AG20443 (cell line): Measurements from ENCODE around the gene ACTG1.

Experiments
- DNase-seq: peaks from one replicate; pipeline ENCODE4 v3.0.0; 2012; ENCODE audit warnings: low spot score, mixed read lengths

The ACTG1 gene

DNA sequence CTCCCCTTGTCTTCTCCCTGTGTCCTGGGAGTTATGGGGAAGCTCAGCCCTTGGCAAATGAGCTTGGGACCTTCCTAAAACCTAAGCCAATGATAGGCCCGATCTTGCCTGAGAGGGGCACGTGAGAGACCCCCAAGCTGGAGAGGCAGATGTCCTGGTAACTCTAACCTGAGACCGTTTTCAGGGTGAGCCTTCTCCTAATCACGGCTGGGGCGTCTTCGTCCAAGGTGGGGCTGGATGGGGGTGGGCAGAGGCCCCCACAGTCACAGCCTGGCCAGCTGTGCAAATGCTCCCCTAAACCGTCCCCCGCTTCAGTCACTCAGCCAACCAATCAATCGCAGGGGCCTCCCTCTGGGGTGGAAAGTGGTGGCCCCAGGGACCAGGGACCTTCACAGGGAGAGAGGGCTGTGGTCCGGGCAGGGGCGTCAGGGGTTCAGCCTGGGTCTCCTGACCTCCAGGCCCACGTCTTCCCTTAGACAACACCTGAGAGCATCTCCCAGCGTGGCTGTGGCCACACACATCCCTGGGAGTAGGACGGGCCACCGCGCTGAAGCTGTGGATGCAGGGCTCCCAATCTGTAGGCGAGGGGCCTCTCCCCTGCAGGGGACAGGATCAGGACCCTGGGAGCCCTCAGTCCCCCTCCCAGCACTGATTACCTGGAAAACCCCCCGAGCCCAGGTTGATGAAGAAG, 30.6 kb downstream of the ACTG1 start:
- no peak for DNase-seq

DNA sequence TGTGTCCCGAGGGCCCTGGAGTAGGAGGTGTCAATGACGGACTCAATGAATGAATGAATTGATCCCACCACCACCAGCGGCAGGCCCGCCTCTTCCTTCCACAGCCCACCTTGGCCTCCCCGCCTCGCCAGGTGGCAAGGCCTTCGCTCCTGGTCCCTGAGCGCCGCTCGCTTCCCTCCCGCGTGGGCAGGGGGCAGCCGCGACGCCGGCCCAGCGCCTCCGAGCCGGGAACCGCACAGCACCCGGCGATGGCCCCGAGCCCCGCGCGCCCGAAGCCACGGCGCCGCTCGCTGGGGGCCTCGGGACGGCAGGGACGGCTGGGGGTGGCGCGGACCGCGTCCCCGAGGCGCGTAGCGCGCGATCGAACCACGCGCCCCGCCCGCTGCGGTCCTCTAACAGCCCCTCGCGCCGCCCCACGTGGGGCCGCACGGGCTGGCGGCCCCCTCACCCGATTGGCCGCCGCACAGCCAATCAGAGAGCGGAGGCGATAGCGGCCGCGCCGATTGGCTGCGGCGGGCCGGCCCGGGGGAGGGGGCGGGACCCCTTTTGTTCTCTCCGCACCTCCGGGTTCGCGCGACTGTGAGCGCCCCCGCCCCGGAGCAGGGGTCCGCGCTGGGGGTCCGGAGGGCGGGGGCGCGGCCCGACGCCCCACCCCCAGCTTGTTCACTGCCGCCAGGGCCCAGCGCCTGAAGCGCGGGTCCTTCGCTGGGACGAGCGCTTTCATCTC, 31.4 kb downstream of the ACTG1 start:
- peak; percentile 92 for DNase-seq

DNA sequence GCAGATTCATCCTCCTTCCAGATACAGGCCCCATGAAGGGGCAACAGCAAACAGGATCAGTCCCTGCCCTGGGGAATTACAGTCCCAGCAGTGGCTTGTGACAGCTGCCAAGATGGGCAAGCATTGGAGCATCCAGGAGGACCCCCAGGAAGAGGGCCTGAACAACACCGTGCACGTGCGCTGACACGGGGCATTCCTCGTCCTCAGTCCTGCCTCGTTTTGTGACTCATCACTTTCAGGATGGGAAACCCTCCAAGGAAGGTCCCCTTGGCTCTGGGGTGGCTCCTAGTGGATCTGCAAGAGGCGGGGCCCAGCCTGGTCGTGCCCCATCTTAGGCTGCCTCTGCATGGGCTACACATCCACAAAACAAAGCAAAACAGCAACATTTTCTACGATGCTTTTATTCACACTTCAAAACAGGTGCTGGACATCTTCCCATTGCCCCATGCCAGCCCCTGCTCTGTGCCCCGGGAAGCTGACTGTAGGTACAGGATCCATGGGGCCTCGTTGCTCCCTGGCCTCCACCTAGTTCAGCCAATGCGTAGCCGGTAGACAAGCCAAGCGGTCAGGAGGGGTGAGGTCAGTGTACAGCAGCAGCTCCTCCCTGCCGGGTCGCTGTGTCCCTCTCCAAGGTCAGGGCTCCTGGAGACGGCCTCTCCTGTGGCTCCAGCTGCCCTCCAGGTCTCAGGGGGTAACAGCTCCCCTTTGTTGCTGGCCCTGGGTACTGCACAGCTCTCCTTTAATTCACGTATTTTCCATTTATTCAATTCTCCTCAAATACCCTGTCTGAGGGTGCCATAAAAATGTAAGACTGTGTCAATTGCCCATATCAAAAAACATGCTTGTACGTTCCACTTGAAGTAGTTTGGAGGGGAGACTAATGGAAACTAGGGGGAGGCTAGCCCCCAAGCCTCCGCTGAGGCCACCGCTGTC, 32.2 kb downstream of the ACTG1 start:
- DNase-seq = peak; percentile 78

DNA sequence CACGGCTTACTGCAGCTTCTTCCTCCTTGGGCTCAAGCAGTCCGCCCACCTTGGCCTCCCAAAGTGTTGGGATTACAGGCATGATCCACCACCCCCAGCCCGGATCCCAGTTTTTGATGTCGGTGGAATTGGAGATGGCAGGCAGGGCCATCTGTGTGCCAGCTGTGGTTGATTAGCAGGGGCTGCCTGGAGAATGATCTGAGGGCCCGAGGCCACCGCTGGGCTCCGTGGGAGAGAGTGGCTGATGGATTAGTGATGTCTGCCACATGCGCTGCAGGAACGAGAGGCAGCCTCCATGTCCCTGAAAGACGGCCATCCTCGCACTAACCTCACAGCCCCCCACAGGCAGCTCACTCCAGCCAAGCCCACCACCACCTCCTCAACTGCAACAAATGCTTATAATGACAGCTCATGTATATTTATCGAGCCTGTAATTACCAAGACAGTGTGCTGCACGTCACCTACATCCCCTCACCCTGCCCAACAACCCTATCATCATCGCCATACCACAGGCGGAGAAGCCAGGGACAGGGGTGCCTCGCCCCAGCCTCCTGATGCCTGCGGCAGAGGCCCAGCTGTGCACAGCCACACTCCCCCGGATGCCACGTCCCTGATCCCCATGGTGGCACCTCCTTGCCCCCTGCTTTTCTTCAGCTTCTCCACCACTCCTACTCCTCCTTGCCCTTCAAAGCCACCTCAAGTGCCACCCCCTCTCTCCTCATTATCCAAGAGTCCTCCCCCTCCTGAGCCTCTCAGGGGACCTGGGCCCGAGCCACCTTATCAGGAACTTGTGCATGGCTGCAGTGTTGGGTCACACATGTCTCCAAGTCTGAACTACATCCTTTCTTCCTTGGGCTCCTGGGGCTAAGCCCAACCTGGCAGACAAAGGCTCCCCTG, 33.2 kb downstream of the ACTG1 start:
- DNase-seq = no peak

DNA sequence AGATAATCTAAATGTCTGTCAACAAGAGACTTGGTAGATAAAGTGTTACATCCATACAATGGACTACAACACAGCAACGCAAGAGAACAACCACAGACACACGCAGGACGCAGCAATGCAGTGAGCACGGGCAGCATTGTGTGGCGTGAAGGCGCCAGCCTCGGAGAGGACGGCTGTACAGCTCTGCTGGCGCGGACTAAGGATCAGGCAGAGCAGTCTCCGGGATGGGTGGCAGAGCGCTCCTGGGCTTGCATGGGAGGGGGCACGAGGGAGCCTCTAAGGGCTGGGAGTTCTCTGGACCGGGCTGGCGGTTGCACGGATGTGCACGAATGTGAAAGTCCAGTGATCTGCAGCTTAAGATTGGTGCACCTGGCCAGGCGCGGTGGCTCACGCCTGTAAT, 34.5 kb downstream of the ACTG1 start:
- DNase-seq = no peak

DNA sequence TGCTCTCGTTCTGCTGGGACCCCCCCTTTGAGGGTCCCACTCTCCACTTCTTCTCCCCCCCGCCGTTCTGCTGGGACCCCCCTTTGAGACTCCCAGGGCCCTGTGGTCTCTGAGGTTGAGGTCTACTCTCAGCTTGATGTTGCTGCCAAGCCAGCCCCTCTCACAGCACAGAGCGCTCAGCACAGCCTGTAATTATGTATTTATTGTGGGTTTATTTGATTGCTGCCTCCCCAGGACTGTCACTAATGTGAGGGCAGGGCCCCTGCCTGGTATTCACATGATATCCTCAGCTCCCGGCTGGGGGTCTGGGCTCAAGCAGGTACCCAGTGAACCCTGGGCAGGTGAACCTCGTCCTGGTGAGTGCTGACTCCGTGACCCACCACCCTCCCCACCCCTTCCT, 35.4 kb downstream of the ACTG1 start:
- no peak for DNase-seq

DNA sequence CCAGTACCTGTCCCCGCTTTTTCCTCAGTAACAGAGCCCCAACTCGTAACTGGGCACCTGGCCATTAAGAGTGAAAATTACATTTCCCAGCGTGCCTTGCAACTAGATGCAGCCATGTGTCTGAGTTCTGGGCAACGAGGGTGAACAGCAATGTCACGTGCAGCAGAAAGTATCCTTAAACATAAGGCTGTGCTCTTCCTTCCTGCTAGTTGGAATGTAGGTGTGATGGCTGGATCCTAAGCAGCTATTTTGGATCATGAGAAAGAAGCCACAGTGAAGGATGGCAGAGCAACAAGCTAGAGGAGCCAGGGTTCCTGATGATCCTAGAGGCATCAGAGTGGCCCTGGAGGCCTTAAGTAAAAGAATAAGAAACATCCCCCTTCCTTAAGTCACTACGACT, 36.0 kb downstream of the ACTG1 start:
- DNase-seq = no peak

DNA sequence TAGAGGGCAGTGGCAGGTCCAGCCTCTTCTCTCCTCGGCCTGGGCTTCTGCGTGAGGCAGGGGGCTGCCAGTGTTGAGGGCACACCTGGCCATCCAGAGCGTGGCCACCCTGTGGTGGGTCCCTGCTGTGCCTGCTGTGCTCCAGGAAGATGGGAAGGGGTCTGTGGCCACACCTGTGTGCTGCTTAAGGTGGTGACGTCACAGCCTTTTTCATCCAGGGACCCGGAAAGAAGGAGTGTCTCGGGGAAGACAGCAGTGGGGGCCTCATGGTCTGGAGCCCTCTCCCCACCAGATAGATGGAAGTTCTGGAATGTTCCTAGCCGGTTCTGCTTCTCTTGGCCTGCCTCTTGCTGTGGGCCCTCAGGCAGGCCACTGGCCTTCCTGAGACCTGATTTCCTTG, 36.5 kb downstream of the ACTG1 start:
- no peak for DNase-seq

DNA sequence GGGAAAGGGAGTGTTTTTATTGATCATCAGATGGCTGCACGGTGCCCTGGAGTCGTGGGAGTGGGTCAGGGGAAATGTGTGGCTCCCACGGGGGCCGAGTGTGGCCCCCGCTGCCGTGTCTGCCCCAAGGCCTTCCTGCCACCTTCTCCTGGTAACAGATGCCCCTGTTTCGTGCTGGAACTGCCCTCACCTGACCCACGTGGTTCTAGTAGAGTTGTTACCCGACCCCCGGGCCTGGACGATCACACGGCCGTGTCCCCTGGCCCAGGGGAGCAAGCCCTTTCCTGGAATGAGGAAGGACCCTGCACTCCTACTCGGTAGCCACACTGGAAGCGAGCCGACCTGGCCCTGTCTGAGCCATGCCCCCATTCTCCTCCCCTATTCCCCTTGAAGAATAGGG, 37.6 kb downstream of the ACTG1 start:
- no peak for DNase-seq

DNA sequence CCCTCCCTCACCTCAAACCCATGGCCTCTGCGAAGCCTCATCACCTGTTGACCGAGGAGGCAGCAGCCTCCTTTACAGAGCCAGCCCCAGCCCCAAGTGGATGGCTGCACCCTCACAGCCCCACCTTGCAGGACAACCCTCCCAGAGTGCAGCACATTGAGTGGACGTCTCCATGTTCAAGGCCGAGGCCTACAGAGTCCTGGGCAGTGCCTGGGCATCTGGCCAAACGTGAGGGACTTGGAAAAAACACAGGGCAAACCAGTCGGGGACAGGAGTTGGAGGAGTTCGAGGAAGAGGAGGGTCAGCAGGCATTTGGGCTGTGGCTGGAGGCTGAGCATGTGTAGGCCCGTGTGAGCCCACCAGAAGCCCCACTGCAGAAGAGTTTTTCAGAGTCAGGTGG, 39.6 kb downstream of the ACTG1 start:
- no peak for DNase-seq

DNA sequence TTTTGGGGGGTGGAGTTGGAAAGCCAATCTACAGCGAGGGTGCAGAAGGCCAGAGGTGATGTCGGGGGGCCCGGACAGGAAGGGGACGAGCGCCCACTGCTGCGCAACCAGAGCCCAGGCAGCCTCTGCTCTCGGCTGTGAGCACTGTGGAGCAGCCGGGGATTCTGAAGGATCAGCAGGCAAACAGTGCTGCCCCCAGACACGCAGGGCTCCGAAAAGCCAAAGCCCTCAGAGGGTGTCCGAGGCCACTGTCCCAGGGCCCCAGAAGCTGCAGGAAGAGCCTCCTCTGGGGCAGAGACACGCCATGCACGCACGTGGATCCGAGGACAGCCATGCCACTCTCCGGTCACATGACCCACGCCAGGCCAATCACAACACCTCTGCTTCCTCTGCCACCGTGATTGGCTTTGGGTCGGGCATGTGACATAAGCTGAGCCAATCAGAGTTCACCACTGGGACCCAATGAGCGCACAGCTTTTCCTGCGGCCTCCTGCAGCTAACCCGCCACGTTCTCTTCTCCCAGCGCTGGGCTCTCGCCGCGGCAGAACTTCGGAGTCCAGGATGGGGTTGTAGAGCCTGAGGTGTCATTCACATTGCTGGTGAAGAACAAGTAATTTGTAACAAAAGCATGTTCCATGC, 40.7 kb downstream of the ACTG1 start:
- peak; percentile 97 for DNase-seq

DNA sequence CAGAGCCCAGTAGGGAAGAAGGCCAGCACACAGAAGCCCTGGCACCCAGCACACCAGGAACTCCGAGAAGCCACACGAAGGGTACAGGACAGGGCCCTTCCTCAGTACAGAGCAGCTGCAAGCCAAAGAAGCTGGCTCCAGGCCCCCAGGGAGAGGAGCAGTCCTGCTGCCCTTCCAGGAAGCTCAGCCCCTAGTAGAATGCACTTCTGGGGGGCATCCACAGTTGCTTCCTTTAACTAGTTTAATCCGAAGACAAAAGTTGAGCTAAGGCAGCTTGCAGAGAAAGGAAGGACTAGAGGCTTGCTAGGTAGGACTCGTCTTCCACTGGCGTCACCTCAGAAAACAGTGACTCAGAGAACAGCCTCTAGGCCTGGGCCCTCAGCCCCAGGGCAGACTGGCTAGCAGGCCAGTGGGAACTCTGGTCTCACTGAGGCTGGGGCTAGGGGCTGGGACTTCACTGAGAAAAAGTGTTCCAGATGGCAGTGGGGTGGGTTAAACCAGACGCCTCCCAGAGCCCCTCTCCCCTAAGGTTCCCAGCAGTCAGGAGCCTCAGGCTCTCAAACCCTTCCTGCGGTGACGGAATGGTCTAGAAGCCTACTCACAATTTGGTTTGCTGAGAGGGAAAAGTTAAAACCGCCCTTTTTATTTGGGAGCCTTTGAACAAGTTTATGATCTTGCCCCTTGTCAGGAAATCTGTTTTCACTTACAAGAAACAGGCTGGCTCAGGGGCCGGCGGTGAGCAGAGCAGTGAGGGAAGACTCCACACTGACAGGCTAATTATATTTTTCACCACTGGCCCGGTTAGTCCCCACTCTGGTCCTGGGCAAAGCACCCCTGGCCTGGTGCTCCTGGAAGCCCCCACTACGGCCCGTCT, 41.4 kb downstream of the ACTG1 start:
- peak; percentile 69 for DNase-seq

DNA sequence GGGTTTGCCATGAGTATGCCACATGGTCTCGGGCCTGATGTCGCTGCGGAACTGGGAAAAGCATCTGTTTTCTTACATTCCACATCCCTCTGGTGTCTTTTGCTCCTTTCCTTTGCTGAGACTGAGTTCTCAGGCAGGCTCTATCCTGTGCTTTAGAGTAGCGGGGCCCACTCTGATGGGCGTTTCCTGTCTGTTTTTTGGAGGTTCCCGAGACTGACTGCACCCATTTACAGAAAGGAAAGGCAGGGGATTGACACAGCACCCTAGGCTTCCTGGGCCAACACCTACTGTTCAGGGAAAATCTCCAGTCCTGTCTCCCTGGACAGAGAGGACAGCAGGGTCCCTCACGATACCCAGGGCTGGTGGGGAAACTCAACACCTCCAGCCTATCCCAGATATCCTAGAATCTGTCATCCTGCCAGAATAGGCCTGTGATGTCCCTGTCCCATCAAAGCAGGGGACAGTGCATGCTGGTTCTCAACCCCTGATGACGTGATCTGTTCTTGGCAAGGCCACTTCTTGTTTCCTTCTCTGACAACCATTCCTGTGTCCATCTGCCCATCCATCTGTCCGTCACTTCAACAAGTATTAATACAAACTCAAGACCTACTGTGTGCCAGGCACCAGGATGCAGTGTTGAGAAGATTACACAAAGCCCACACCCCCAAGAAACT, 42.2 kb downstream of the ACTG1 start:
- no peak for DNase-seq

DNA sequence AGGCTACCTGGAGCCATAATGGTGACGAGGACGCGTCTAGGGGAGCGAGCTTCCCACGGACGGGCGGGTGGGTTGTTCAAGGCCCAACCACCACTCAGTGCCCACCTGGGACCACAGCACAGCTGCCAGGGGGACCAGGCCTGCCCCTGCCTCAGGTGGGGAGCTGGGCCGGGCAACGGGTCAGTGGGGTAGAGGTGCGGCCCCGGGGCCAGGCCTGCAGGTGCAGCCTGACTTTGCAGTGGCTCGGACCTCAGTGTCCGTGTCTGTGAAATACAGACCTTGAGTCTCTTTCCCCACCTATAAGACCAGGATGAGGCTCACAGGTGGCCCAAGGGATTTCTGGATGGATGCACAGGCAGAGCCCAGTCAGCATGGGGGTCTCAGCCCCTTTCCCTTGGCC, 43.3 kb downstream of the ACTG1 start:
- no peak for DNase-seq

DNA sequence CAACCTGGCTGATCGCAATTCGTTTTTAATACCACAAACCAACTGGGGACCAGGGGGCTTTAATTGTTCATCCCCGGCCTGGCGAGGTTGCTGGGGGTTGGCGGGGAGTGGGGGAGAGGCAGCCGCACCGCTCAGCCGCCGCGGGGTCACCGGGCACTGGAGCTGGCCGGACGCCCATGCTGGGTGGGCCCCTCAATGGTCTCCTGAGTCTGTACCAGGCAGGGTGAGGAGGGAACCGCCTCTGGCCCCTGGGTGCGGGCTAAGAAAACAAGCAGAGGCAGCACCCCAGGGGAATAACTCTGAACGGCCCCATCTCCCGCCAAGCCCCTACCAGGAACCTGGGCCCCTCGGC, 43.9 kb downstream of the ACTG1 start:
- DNase-seq = no peak

DNA sequence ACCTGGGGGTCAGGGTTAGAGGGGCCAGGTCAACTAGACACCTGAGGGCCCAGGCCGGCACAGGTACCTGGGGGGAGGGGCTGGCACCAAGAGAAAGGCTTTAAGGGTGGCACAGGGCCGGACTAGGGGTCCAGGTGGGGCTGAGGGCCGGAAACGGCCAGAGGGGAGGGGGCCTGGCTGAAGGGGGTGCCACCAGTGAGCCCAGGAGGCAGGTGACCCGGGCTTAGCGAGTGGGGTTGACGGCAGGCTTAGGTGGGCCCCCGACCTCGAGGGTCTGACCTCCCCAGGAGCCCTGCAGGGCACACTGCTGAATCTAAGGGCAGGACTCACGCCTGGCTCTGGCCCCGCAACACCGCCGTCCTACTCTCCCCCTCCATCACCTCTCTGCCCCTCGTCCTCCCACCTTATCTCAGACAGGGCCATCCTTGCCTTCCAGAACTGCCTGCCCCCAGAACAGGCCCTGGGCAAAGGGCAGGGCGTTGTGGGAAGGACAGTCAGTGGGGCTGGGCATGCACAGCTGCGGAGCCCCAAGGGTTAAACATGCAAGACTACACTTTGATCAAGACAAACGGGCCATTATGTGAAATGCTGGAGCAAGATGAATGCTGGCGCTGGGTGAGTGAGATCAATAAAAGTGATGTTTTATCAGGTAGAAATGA, 44.4 kb downstream of the ACTG1 start:
- DNase-seq = no peak

DNA sequence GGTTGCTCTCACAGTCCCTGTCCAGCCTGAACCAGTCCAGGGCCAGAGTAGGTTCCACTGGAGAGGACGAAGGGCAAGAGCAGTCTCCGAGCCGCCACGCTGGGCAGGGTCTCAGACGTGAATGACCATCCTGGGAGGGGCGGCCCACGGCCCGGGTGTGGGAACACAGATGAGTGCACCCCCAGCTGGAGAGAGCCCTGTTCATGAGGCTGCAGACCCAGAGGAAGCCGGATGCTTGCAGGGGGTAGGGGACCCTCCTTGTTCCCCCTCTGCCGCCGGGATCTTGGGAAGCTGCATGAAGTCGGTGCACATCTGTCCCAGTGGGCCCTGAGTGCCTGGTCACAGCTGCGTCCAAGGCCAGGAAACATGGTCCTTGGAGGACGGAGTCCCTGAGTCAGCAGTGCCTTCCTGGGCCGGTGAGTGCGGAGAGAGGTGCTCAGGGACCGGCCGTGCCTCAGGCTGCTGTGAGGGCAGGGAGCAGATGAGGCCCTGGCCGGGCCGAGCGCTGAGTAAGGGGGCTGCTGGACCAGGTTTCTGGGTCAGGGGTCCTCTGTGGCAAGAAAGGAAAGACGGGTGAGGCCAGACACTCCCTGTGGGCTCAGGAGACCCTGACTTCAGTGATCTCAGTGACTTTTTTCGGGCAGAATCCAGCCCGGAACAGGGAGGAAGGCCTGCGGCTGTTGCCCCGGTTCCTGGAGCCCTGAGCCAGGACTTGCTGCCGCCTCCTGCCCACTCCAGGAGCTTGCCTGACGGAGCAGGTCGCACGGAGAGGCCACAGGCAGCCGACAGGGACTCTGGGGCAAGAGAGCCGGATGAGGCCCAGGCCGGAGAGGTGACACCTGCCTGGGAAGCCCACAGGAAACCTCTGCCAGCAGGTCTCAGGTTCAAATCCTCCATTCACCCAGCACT, 45.8 kb downstream of the ACTG1 start:
- no peak for DNase-seq

DNA sequence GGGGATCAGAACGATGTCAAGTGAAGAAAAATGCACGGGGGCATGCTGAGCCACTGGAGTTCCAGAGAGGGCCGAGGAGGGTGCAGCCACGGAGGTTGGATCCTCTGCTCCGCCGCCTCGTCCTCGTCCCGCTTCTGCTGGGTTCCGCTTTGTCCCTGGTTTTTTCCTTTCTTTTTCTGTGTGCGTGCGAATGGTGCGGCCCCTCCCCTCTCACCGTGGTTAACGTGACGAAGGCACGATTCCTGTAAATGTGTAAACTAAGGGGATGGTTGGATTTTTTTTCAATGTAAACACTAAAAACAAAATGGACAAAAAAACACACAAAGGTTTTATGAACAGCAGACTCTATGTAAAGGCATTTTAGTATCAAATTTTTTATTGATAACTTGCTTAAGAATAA, 46.7 kb downstream of the ACTG1 start:
- no peak for DNase-seq
